Gastrocnemius medialis (tissue), 4 donors: Measurements from ENCODE around the gene FAM234A. TPM values are rescaled to one million over a fixed set of nuclear protein-coding genes. Genes with fewer than 3 reads are reported as not detected.

ENCODE experiments used
- ATAC-seq, 2 donors: fragments of 150-250 bp; one replicate each; pipeline ENCODE4 v1.9.1; 2016
- DNase-seq, 2 donors: peaks; one replicate each; pipeline ENCODE4 v3.0.0-alpha.2; 2019
- H3K27ac ChIP-seq, 4 donors: fragments of 200-600 bp; sonication (generic); 1 replicate in 1 of 4; 2 replicates in 3 of 4; pipeline ENCODE4 v1.5.1; 2016 to 2018; ENCODE audit warnings: mild to moderate bottlenecking in 2 of 4, moderate library complexity in 1 of 4
- H3K27me3 ChIP-seq, 3 donors: fragments of 200-600 bp; sonication (generic) in 2 of 3; 1 replicate in 1 of 3; 2 replicates in 2 of 3; pipeline versions ENCODE4 v1.5.1 to v1.6.0; 2016 to 2019; ENCODE audit warnings: mild to moderate bottlenecking in 1 of 3, moderate library complexity in 1 of 3
- H3K36me3 ChIP-seq, 2 donors: fragments of 200-600 bp; sonication (generic) in 1 of 2; one replicate each; pipeline ENCODE4 v1.5.1; 2017 to 2018
- H3K4me1 ChIP-seq, 2 donors: fragments of 200-600 bp; sonication (generic) in 1 of 2; one replicate each; pipeline ENCODE4 v1.5.1; 2016 to 2017; ENCODE audit warnings: mild to moderate bottlenecking in 2 of 2
- H3K4me3 ChIP-seq, 4 donors: fragments of 200-600 bp; sonication (generic) in 3 of 4; 1 replicate in 1 of 4; 2 replicates in 3 of 4; pipeline ENCODE4 v1.5.1; 2016 to 2019; ENCODE audit warnings: mild to moderate bottlenecking in 2 of 4
- H3K9me3 ChIP-seq, 3 donors: fragments of 200-600 bp; sonication (generic) in 2 of 3; 1 replicate in 1 of 3; 2 replicates in 2 of 3; pipeline ENCODE4 v1.5.1; 2016 to 2019
- POLR2A ChIP-seq, 2 donors: fragments of 450-650 bp; IDR thresholded peaks; one replicate each; pipeline ENCODE4 v1.6.1; 2017; ENCODE audit warnings: antibody characterized with exemption in 2 of 2, mild to moderate bottlenecking in 2 of 2, moderate library complexity in 2 of 2
- in situ Hi-C, 4 donors: fragments of 200-750 bp; cut with MboI; loops; one replicate each; pipeline versions ENCODE4 v1.15.0 to v1.8.0; 2017; ENCODE audit warnings: low sequenced_read_pairs in 4 of 4
- intact Hi-C: fragments of 100-400 bp; cut with DNase I; formaldehyde crosslinking; loops from one replicate; pipeline ENCODE4 v1.15.1; 2023; ENCODE audit warnings: low total_unique reads
- total RNA-seq, 4 donors: library from RNA; depleted of rRNA; stranded (reverse); fragments of >200 nt; gene quantifications; one replicate each; pipeline versions ENCODE4 v1.1.0 to v1.2.3, GENCODE V29; 2016
- TF ChIP-seq, protein P1 (sequence below), 5 experiments: fragments of 450-650 bp in 3 of 5; fragments of 200-600 bp in 2 of 5; sonication (generic) in 2 of 5; IDR thresholded peaks in 4 of 5; conservative IDR thresholded peaks in 1 of 5; 1 replicate in 4 of 5; 2 replicates in 1 of 5; pipeline ENCODE4 v1.5.1; 2016 to 2019; ENCODE audit warnings: antibody characterized with exemption in 5 of 5, mild to moderate bottlenecking in 3 of 5, moderate library complexity in 3 of 5

Gene FAM234A
- total RNA-seq, 4 donors from 2014 or later: 85.2 to 288 (median 251) TPM

DNA sequence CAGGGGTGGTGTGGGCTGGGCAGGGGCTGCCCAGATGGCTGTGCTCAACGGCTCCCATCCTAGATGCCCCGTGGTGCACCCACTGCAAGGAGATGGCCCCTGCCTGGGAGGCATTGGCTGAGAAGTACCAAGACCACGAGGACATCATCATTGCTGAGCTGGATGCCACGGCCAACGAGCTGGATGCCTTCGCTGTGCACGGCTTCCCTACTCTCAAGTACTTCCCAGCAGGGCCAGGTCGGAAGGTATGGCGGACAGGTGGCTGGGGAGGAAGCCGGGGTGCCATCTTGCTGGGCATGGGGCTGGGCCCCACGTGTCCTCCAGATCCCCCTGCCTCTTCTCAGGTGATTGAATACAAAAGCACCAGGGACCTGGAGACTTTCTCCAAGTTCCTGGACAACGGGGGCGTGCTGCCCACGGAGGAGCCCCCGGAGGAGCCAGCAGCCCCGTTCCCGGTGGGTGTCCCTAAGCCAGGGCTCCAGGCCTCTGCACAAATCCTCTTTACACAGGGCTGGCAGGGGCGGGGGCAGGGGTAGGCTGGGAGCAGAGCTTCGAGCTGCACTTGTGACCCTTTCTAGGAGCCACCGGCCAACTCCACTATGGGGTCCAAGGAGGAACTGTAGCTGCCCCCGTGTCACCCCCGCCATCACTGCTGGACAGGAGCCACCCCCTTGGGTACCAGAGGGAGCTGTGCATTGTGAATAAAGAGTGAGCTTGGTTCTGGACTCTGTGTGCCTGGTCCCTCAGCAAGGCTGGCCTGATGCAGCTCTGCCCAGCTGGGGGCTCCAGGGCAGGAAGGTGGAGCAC, 52.1 kb downstream of the FAM234A start:
- Histone ChIP-seq H3K9me3 (no peaks in the 10 kb centered on the region), H3K27me3 (peaks cover 0 to 4% (median 0%) of the 10 kb centered on the region in 3 donors), H3K27ac (no peak overlapping the region), H3K36me3 (peaks cover 0 to 29% of the 10 kb centered on the region in 2 donors), H3K4me1 (no peaks in the 10 kb centered on the region), H3K4me3 (no peak overlapping the region)
- intact Hi-C loops (no loop called here), in situ Hi-C loops (no loop called here)
- ATAC-seq (no peak), DNase-seq (no peak)
- TF ChIP-seq, protein P1, sequence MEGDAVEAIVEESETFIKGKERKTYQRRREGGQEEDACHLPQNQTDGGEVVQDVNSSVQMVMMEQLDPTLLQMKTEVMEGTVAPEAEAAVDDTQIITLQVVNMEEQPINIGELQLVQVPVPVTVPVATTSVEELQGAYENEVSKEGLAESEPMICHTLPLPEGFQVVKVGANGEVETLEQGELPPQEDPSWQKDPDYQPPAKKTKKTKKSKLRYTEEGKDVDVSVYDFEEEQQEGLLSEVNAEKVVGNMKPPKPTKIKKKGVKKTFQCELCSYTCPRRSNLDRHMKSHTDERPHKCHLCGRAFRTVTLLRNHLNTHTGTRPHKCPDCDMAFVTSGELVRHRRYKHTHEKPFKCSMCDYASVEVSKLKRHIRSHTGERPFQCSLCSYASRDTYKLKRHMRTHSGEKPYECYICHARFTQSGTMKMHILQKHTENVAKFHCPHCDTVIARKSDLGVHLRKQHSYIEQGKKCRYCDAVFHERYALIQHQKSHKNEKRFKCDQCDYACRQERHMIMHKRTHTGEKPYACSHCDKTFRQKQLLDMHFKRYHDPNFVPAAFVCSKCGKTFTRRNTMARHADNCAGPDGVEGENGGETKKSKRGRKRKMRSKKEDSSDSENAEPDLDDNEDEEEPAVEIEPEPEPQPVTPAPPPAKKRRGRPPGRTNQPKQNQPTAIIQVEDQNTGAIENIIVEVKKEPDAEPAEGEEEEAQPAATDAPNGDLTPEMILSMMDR (IDR thresholded peaks at IDR 0.05 in 4 of 5, conservative IDR thresholded peaks at IDR 0.05 in 1 of 5): no peak
- no peak for TF ChIP-seq POLR2A (IDR thresholded peaks at IDR 0.05)

DNA sequence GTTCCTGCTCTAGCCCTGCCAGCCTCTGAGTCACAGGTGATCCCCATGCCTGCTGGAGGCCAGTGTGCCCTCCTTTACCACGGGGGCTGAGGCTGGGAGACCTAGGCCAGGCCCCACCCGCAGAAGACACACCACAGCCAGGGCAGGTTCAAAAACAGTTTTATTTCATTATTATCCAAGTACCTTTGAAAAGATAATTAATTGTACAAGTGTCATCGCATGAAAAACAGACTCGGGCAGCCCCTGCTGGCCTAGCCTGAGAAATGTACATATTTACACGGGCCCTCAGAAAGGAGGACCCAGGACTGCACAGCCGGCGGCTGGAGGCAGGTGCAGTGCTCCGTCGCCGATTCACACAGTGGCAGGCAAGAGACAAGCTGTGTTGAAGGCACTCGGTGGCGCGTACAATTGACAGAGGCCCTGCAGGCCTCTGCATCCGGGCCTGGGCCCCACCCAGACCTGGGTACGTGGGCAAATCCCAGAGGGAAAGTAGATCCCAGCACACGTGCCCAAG, 52.7 kb downstream of the FAM234A start:
- DNase-seq: no peak
- H3K36me3 ChIP-seq: peaks cover 0 to 31% of the 10 kb centered on the region in 2 donors

DNA sequence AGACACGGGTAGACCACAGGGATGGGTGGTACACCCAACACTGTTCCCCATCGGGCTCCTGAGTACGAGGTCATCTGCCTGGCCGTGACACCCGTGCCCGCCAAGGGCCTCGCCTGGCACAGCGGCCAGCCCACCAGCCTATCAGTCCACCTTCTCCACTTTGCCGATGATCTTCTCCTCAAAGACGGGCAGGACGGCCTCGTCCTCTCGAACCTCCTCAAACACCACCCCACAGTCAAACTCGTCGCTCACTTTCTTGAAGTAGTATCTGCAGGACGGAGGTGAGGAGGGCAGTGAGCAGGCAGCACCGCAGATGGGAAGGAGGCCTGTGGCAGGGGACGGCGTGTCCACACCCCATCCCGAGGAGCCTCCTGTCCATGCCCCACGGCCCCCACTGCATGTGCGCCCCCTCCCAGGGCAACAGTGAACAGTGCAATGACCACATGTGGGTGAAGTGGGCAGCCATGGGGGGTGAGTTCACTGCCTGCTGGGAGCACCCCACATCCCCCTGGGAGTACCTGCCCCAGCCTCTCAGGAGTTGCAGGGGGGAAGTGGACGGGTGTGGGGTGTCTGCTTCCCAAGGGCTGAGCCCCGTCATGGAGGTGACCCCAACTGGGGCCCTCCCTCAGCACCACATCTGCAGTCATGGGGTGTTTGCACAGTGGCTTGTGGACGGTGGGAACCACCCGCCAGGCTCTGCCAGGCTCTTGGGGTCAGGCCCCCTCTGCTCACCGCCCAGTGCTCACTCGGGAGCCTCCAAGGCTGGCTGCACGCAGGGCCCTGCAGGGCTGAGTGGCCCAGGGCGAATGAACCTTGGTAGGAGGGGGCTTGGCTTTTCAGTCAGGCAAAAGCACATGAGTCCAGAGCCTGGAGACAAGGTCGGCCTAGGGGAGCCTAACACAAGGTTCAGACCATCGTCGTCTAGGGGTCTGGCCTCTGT, 53.6 kb downstream of the FAM234A start:
- TF ChIP-seq, protein P1 (IDR thresholded peaks at IDR 0.05 in 4 of 5, conservative IDR thresholded peaks at IDR 0.05 in 1 of 5): no peak
- TF ChIP-seq POLR2A (IDR thresholded peaks at IDR 0.05): no peak
- intact Hi-C loops (no loop called here), in situ Hi-C loops (no loop called here)
- no peak overlapping the region for H3K27ac ChIP-seq
- H3K9me3 ChIP-seq: no peaks in the 10 kb centered on the region
- ATAC-seq (no peak), DNase-seq (no peak)
- no peaks in the 10 kb centered on the region for H3K4me1 ChIP-seq
- no peak overlapping the region for H3K4me3 ChIP-seq
- no peaks in the 10 kb centered on the region for H3K27me3 ChIP-seq
- peaks cover 0 to 40% of the 10 kb centered on the region in 2 donors for H3K36me3 ChIP-seq

More for the DNA sequence above, 52.7 kb downstream of the FAM234A start:
- Histone ChIP-seq H3K4me1 (no peaks in the 10 kb centered on the region), H3K27ac (no peak overlapping the region), H3K4me3 (no peak overlapping the region), H3K27me3 (no peaks in the 10 kb centered on the region), H3K9me3 (no peaks in the 10 kb centered on the region)
- TF ChIP-seq, protein P1 (IDR thresholded peaks at IDR 0.05 in 4 of 5, conservative IDR thresholded peaks at IDR 0.05 in 1 of 5): no peak
- no peak for TF ChIP-seq POLR2A (IDR thresholded peaks at IDR 0.05)
- no peak for ATAC-seq
- intact Hi-C loops: no loop called here
- in situ Hi-C loops: no loop called here

DNA sequence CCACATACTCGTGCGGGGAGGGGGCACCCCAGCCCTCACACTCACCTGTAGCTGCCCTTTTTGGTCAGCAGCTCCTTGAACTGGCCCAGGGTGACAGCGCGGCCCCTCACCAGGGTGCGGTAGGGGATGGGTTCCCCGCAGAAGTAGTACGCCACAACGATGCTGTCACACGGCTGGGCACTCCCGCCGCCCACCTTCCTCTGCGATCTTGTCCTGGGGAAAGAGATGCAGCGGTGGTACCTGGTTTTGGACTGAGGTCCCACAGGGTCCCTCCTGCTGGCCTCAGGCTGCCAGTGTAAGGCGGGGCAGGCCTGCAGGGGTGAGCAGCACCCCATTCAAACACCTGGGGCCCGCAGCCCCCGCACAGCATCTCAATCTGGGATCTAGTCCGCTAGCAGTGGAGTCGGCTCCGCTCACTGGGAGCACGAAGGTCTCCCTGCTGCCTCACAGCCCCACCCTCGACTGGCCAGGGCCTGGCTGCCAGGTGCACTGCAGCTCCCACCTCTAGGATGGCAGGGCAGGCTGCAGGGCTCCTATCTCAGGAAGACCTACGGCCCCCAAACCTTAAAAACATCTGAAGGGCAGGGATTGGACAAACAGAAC, 54.9 kb downstream of the FAM234A start:
- no peak for ATAC-seq
- H3K36me3 ChIP-seq: peaks cover 0 to 45% of the 10 kb centered on the region in 2 donors
- H3K4me3 ChIP-seq: no peak overlapping the region
- TF ChIP-seq, protein P1 (IDR thresholded peaks at IDR 0.05 in 4 of 5, conservative IDR thresholded peaks at IDR 0.05 in 1 of 5): no peak
- TF ChIP-seq POLR2A (IDR thresholded peaks at IDR 0.05): no peak
- intact Hi-C loops: no loop called here
- no peak for DNase-seq
- no peaks in the 10 kb centered on the region for H3K4me1 ChIP-seq
- H3K27ac ChIP-seq: no peak overlapping the region
- in situ Hi-C loops: no loop called here
- no peaks in the 10 kb centered on the region for H3K27me3 ChIP-seq
- H3K9me3 ChIP-seq: no peaks in the 10 kb centered on the region
